ENCODE data around the gene RASGEF1B. TPM values are rescaled to one million over a fixed set of nuclear protein-coding genes. Genes with fewer than 3 reads are reported as not detected.

The RASGEF1B gene
- total RNA-seq, 1 donor from 2014 or later, result 0.26 TPM

DNA sequence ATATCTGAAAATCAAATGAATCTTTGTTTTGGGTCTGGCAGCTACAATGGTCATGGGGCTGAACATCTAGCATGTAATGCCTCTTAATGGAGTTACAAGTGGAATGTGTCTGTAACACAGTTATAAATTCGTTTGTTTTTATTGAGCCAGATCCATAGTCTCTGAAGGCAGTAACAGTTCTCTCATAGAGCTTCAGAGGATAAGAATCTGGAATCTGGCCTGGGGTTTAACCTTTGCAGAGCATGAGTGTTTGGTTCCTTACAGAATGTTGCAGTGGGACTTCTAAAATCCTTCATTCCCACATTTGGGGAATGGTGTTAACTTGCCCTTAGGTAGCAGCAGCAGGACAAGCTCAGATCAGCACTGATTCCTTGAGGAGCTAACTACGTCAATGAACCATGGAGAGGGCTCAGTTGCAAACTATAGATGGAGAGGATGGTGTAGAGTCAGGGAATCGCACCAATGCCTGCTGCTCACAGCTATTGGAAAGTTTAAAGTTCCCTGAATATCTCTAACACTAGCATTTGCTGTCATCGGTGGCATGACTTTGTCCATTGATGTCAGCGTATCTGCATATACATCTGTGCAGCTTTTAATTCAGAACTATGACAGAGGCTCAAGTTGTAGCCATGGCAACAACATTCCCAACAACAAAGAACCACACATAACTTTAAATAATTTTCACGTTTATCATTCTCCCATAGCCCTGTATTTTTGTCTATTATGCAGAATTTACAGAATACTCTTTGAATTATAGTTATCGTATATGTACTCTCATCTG is 72.2 kb downstream of the RASGEF1B start:
- no peak for DNase-seq (ENCODE audit: low read depth, low spot score)

DNA sequence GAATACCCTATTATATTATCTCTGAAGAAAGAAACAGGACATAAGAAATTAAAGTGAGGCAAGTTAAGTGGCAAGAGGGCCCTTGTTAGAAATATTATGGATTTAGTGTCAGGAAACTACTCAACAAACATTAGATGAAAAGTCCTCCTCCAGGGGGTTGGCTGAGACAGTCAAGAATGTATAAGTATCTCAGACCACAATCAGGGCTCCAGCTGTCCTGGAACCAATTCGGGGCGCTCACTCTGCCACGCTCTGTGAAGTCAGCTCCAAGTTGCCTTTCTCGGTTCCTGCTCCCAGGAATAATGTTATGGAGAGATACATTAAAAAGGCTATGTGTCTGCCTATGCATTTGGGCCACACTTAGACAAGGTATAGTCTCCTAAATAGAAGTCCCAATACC is 73.3 kb downstream of the RASGEF1B start:
- DNase-seq (ENCODE audit: low read depth, low spot score), result no peak

DNA sequence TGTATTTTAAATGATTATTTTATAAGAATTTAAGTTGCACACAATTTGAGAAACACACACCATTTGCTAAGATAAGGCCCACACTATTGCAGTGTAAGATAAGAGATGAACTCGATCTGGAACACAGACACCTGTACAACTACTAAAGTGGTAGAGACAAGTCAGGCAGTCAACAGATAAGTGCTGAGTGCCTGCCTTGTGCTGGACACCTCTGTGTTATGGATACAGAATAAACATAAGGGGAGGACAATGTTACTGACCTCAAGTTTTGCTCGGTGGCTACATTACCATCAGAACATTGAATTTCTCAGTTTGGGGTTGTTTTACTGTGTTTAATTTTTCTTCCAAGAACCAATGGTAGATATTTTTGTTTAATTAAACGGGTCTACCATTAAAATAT is 74.1 kb downstream of the RASGEF1B start:
- no peak for DNase-seq (ENCODE audit: low read depth, low spot score)

DNA sequence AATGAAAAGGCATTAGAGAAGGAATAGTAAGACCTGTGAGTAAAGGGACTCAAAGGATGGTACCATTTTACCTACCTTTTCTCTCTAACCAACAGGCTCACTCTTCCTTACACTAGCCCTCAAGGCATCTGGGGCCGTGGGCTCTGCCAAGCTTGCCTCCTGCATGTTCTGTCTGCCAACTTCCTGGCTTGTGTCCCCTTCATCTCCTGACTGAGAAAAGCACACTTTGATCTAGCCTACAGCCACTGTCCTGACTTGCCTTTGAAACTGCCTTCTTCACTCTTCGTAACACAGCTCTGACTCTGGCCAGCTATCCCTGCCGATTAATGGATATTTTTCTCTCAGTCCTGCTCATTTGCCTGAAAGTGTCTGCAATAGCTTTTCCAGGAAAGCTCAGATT is 76.5 kb downstream of the RASGEF1B start:
- no peak for DNase-seq (ENCODE audit: low read depth, low spot score)

DNA sequence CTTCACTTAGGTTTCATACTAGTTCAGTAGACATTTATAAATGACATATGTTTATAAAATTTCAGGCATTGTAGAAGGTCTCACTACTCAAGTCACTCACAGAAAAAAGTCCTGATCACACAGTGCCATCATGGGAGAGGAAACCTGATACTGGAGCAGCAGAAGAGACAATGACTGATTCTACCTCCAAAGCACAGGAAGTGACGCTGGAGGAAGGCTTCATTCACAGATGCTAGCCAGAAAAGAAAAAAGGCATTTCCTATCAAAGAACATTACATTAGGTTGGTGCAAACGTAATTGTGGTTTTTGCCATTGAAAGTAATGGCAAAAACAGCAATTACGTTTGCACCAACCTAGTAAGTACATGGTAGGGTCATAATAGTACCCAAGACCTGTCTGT is 79.5 kb downstream of the RASGEF1B start:
- DNase-seq (ENCODE audit: low read depth, low spot score), result no peak

DNA sequence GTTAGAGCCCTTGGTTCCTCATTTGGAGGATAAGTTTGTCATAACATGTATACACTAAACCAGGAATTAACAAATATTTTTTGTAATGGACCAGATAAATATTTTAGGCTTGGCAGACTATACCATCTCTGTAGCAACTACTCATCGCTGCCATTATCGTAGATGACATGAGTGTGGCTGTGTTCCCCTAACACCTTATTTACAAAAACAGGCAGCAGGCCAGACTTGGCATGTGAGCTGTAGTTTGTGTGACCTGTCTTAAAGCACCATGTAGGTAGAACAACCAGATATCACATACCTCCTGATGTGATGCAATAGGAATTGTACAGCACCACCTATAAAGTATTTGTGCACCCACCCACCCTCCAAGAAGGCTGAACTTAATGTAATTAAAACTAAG is 82.0 kb downstream of the RASGEF1B start:
- DNase-seq (ENCODE audit: low read depth, low spot score), result no peak

DNA sequence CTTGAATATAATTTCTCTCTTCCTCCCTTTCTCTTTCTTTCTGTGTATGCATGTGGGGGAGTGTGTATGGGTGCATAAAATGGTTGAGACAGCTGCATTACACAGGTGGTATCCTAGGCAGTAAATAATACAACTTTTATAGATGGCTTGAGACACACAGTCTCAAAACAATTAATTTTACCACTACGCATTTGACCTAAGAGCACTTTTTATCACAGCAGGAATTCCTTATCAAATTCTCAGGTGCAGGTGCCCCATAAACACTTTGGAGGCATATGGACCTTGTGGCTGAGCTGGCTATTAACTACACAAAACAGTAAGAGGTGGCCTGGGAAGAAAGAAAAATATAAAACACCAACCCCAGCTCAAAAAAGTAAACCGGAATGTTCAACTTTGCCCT is 91.3 kb downstream of the RASGEF1B start:
- DNase-seq (ENCODE audit: low read depth, low spot score), result no peak

DNA sequence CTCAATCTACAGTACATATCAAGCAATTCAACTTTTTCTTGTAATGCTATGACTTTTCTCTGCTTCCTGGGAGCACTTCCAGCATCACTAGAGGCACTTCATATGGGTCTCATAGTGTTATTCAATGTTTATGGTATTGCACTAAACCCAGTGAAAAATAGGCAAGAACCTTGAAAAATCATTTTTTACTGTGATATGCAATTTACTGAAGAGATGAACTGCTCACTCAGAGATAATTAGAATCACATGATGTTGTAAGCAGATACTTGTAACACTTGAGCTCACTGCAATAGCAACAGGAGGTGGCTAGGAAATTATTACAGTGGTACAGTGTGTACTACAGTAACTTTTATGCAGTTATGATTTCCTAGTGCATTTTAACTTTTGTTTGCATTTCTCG is 93.3 kb downstream of the RASGEF1B start:
- DNase-seq (ENCODE audit: low read depth, low spot score), result no peak

DNA sequence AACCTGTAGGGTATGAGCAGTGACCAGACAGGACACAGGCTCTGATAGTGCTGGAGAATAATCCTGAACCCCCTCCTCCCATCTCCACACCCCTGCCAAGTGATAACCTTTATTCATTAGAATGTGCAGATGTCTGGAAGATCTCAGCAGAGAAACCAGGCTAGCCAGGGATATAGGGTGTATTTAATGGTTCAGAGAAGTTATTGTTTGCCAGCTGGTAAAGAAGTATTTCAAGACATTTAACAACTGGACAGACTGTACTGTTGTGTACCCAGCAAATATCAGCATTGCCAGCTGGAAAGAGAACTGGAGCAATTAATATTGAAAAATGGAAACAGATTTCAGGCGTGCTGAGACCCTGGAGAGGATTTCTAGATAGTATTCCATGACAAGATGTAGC is 94.5 kb downstream of the RASGEF1B start:
- no peak for DNase-seq (ENCODE audit: low read depth, low spot score)

DNA sequence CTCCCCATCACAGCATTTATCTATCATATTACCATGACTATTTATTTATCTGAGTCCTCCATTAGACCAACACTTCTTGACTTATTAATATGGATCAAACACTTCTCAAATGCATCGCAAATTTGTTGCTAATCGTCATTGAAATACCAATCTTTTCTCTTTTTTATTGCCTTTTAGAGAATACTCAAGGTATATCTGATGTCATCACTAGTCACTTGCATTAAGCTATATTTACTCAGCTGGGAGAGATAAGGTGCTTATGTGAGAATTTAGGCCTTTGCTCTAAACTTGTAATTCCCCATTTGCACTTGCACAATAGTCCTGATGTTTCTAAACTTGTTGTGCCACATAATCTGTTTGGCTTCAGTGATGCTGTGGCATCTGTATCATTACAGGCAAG is 95.0 kb downstream of the RASGEF1B start:
- no peak for DNase-seq (ENCODE audit: low read depth, low spot score)

All from pulmonary artery endothelial cell (primary cell).